ENCODE results near the gene WBP1.
A peak's percentile ranks its signal among the peaks of the same experiment; 100 is the strongest.
"Not testable (repeated sequence)": the region's sequence is repeated elsewhere in the genome, so short reads cannot be mapped to it uniquely, and the experiment has no call there.

Gene WBP1

DNA sequence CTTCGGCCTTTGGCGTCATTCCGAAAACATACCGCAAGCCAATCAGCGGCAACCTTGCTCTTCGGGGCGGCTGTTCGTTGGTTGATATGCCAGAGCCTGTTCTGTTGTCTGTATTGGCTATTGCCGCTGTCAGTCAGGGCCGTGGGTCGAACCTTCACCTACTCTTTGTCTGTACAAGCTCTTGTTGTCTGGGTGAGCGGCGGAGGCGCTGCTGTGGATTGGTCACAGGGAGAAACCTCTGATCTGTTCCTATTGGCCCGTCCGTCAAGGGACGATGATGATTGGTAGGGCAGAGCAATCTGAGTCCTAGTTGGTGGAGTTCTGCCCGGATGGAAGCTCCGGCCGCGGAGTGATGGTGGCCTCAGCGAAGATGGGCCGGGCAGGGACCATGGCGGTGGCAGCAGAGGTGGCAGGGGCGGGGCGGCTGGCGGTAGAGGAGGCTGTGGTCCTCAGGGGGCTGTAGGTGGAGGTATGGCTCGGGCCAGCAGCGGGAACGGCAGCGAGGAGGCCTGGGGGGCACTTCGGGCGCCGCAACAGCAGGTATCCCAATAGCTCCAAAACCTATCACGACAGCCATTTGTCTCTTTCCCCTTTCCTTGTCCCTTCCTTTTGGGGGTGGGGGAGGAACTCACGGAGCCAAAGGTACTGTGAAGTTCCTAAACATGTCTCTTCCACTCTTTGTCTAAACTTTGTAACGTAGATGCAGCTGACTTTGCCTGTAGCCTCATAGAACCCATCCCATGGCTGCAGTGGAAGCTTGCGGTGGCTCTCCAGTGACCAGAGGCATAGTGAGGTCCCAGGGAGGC is at the start of gene WBP1:
Gene WBP1, plus strand, starts transcription at position 307 of the 806 bp plus-strand sequence. Its CDS starts 165 bp downstream, at position 472.
- peak; percentile 99 to 100 for DNase-seq

DNA sequence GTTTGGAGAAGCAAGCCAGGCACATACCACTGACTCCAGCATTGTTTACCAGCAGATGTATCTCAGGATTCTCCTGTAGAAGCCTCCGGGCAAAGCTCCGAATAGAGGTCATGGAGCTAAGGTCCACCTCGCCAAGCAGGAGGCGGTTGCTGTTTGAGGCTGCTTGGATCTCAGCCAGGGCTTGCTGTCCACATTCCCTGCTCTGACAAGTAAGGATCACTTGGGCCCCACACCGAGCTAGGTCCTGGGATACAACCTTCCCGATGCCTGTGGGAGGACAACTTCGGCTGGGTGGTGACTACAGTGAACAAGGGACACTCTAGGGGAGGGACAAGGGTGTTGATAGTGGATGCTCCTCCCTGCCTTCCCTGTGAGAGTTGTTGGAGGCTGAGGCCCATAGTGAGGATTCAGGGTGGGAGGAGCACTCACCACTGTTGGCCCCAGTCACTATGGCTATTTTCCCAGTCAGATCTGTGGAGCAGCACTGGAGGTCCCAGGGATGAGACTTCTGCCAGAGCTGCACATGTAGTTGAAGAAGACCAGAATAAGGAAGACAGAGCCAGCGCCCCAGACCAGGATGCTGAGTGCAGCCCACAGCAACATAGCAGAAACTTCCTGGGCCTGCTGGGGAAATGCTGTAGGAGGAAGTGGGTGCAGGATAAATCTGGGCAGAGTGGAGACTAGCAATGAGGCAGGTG is 45.1 kb upstream of the WBP1 start:
- TF ChIP-seq GATA1 (IDR thresholded peaks at IDR 0.05; ENCODE audit: low read depth, low read length) = no peak
- no peak for TF ChIP-seq POLR2A (IDR thresholded peaks at IDR 0.05; ENCODE audit: low read length)
- DNase-seq = no peak

More for the DNA sequence above, at the start of gene WBP1:
- peak; percentile 88 for TF ChIP-seq POLR2A (IDR thresholded peaks at IDR 0.05; ENCODE audit: low read length)
- no peak for TF ChIP-seq GATA1 (IDR thresholded peaks at IDR 0.05; ENCODE audit: low read depth, low read length)

DNA sequence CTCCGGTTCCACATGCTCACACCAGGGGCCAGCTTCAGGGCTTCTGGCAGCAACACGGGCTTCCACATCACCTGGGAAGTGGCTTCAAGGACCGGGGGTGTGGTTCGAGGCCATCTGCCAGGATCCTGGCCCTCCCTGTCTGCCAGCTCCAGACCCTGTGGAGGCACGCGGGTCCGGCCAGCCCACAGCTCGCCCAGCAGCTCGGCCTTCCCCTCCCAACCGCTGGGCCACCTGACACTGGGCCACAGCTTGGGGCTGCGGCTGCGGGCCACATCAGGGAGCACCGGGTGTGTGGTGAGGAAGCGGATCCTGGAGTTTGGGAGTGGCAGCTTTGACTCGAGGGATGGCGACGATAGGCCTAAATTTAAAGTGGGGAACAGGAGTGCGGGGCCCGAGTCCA is 43.8 kb upstream of the WBP1 start:
- TF ChIP-seq POLR2A (IDR thresholded peaks at IDR 0.05; ENCODE audit: low read length) = no peak
- TF ChIP-seq GATA1 (IDR thresholded peaks at IDR 0.05; ENCODE audit: low read depth, low read length) = no peak
- DNase-seq = no peak

DNA sequence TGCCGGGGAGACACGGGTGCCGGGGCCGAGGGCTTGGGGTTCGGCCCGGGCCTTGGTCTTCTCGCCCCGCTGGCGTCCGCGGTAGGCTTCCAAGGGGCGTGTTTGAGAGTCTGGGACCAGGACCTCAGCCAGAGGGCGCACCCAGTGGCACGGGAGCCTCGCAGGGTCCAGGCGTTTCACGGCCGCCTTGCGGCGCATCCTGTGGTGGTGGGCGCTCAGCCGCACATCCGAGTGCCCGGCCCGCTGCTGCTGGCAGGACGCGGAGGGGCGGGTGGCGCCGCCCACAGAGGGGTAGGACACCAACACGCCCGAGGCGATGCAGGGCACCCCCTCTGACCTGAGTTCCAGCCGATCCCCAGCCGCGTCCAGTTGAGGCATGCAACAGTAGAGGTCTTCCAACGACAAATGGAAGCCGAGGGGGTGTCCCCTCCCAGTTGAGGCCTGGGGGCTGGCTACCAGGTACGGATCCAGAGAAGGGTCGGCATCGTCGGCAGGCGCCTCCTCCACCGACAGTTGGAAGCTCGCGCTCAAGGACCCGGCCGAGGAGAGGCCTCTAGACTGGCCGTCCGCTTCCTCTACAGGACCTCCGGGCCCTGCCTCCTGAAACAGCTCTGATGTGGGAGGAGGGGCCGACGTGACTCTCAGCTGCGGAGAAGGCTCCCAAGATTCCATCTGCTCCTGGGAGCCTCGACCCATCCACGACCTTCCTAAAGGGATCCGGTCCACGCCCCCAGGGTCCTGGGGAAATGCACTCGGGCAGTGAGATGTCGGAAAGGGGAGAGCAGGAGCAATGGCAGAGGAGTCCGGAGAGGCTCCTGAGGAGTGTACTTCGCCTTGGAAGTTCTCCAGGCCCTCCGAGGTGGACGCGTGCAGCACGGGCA is 43.1 kb upstream of the WBP1 start:
- no peak for DNase-seq
- no peak for TF ChIP-seq GATA1 (IDR thresholded peaks at IDR 0.05; ENCODE audit: low read depth, low read length)
- TF ChIP-seq POLR2A (IDR thresholded peaks at IDR 0.05; ENCODE audit: low read length) = no peak

DNA sequence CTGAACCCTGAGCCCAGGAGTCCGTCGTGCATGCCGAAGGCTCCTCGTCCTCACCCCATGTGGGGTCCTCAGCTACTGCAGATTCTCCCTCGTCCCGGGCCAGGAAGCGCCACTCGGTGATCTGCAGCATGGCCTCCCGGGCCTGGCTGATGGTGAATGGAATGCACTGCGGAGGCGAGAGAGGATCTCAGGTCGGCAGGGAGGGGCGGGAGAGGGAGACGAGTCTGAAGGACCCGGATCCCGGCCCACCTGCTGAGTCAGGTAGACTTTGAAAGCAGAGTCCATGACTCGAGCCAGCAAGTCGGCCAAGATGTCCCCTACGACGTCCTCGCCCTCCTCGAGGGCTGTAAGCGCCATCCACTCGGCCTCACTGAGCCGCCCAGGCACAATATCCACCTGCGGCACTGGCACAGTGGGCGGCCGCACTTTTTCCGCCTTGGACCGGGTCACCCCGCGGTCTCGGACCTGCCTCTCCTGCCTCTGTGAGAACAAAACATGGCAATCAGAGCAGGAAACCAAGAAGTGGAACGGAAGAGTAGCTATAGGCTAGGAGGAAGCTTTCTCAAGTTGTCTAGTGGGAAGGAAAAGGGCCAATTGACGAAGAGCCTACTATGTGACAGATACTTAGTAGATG is 42.4 kb upstream of the WBP1 start:
- TF ChIP-seq POLR2A (IDR thresholded peaks at IDR 0.05; ENCODE audit: low read length) (no peak), GATA1 (IDR thresholded peaks at IDR 0.05; ENCODE audit: low read depth, low read length) (no peak)
- DNase-seq = no peak

DNA sequence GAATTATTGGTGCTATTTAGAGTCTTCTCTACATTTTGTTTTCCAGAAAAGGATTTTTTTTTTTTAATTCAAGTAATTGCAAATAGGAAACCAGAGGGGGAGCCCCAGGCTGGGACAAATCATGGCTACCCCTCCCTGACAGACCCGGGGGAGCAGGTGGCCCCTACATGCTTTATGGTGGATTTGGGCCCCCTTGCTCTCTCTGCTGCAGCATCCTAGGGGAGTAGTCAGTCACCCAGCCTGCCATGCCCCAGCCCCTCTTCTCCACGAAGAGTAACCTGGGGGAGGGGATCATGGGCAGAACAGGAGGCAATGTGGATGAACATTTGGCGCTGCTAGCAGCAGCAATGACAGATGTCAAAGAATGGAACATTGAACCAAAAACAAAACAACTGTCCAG is 41.5 kb upstream of the WBP1 start:
- TF ChIP-seq GATA1 (IDR thresholded peaks at IDR 0.05; ENCODE audit: low read depth, low read length) (no peak), POLR2A (IDR thresholded peaks at IDR 0.05; ENCODE audit: low read length) (no peak)
- no peak for DNase-seq

DNA sequence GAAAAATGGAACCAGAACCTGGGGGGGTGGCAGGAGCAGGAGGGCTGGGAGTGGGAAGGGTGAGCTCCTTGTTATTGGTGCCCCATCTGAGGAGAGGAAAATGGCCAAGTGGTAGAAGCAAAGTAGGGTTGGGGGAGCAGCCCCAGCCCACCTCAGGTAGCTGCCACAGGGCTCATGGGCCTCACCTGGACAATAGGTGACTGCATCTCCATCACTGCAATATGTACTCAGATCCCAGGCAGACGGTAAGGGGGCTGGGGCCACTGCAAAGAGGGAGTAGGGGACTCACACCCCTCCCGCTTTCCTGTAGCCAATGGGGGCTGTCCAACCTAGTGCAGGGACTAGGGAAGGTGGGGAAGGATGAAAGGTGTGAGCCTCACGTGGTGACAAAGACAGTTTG is 41.0 kb upstream of the WBP1 start:
- no peak for DNase-seq
- TF ChIP-seq GATA1 (IDR thresholded peaks at IDR 0.05; ENCODE audit: low read depth, low read length) (no peak), POLR2A (IDR thresholded peaks at IDR 0.05; ENCODE audit: low read length) (no peak)

DNA sequence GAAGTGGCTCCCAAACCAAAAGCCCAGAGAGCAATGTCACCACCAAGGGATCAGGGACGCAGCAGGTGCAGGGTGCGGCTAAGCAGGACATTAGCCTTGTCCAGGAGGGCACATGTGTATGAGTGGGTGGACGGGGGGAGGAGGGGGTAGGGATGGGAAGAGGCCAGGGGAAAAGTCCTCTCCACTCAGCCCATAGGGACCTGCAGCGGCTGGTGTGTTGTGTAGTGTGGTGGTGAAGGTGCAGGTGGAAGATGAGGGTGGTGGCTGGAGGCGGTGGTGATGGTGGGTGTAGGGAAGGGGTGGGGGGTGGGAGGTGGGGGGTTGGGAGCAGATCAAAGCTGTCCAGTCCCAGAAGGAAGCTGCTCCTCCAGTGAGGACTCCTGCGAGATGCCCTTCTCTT is 40.5 kb upstream of the WBP1 start:
- DNase-seq = no peak
- TF ChIP-seq POLR2A (IDR thresholded peaks at IDR 0.05; ENCODE audit: low read length) = no peak
- no peak for TF ChIP-seq GATA1 (IDR thresholded peaks at IDR 0.05; ENCODE audit: low read depth, low read length)

DNA sequence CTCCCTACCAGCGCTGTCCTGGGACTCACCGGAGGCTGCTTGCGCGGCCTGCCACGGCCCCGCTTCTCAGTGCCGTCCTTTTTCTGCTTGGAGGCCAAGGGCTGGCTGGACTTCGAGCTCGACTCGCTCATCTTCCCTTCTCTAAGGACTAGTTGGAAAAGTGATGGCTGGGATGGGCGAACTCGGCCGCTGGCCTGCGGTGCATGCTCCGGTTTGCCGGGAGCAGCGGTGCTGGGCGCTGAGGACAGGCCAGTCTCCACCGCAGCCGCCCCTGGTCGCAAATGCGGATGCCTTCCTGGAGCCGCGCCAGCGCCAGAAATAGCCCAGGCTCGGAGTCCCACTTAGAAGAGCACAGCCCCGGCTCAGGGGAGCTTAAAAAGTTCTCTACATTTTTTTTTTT is 39.9 kb upstream of the WBP1 start:
- DNase-seq = no peak
- TF ChIP-seq GATA1 (IDR thresholded peaks at IDR 0.05; ENCODE audit: low read depth, low read length) (no peak), POLR2A (IDR thresholded peaks at IDR 0.05; ENCODE audit: low read length) (no peak)

DNA sequence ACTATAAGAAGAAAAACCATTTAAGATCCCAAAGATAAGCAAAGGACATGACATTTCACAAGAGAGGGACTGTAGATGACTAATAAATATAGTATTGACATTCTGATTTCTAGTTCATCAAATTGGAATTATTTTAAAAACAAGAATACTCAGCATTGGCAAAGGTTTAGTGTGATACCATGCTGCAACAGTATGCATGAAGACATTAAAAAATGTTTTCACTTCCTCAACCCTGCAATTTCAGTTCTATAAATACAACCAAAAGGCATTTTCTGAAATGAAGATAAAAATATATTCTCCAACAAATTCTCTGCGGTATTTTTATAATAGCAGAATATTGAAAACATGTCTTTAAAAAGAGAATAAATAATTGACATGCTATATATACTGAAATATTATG is 38.9 kb upstream of the WBP1 start:
- TF ChIP-seq GATA1 (IDR thresholded peaks at IDR 0.05; ENCODE audit: low read depth, low read length) (no peak), POLR2A (IDR thresholded peaks at IDR 0.05; ENCODE audit: low read length) (no peak)
- no peak for DNase-seq

DNA sequence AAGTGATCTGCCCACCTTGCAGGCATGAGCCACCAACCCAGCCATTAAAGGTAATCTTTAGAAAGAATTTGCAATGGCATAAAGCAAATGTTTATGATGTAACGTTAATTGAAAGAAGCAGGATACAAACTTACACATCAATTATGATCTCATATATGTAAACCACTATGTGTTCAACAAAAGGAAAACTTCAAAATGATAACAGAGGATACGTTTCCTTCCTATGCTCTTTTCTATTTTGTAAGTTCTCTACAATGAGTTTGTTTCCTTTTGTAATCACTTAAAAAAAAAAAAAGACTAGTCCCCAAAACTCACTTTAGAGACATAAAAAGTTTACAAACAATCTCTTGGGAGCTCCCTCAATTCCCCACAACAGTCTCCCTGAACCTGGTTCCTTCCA is 38.2 kb upstream of the WBP1 start:
- DNase-seq = no peak

DNA sequence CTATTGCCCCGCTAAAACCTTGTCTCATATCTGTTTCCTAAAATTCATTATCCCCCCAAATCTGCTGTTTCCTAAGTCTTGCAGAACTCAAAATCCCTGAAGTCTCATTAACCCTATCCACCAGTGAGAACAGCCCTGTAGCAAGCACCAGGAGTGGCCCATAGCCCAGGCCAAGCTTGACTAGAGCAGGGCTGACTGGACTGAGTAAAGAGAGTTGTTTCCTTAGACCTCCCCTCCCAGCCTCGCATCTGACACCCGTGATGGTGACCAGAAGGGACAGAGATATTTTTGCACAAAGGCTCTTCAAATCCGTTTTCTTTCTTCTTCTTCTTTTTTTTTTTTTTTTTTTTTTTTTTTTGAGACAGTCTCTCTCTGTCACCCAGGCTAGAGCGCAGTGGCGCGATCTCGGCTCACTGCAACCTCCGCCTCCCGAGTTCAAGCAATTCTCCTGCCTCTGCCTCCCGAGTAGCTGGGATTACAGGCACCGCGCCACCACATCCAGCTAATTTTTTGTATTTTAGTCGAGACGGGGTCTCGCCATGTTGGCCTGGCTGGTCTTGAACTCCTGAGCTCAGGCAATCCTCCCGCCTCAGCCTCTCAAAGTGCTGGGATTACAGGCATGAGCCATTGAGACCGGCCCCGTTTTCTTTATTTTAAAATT is 37.7 kb upstream of the WBP1 start:
- DNase-seq = not testable (repeated sequence)

More for the DNA sequence above, 38.2 kb upstream of the WBP1 start:
- TF ChIP-seq POLR2A (IDR thresholded peaks at IDR 0.05; ENCODE audit: low read length) (no peak), GATA1 (IDR thresholded peaks at IDR 0.05; ENCODE audit: low read depth, low read length) (no peak)

DNA sequence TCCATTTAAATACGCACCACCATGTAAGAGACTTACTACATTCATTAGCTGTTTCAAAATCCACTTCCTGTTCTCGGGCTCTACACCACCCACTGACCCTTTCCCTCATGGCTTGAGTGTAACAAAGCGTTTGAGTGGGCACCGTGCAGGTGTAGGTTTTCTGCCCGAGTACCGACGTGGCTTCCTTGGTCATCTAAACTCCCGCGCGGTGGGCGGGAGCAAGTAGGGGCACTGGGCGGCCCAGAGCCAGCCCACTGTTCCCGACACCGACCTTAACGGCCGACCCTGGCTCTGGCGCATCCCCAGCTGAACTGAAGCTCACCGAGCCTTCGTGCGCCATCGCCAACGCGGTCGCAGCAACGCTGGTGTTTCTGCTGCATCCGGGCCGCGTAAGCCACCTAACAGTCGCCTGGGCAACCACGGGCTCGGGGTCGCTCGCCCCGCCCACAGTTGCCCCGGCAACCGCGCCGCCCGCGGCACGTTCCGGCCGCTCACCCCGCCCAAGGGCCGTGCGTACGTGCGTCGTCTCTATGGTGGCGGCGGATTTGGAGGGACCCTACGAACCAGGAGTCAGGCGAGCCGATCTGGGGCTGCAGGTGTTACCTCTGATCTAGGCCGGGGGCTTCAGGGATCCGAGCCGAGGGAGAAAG is 36.9 kb upstream of the WBP1 start, which contains the start of the genes C2orf81 and WDR54:
Gene C2orf81, minus strand, starts transcription at position 399 of the 650 bp plus-strand sequence. Its CDS starts 59 bp downstream, at position 340.
Gene WDR54, plus strand, starts transcription at position 510 of the 650 bp plus-strand sequence. CDS start 424 bp downstream, outside the sequence.
- peak; percentile 85 to 86 for DNase-seq
- TF ChIP-seq GATA1 (IDR thresholded peaks at IDR 0.05; ENCODE audit: low read depth, low read length) = no peak
- TF ChIP-seq POLR2A (IDR thresholded peaks at IDR 0.05; ENCODE audit: low read length) = peak; percentile 33

Measured in erythroblast (primary cell).